ENCODE measurements around the gene FOXE1. TPM values are rescaled to one million over a fixed set of nuclear protein-coding genes. Genes with fewer than 3 reads are reported as not detected.

FOXE1 gene
- total RNA-seq, 1 experiment from 2014 or later: 0.82 TPM

DNA sequence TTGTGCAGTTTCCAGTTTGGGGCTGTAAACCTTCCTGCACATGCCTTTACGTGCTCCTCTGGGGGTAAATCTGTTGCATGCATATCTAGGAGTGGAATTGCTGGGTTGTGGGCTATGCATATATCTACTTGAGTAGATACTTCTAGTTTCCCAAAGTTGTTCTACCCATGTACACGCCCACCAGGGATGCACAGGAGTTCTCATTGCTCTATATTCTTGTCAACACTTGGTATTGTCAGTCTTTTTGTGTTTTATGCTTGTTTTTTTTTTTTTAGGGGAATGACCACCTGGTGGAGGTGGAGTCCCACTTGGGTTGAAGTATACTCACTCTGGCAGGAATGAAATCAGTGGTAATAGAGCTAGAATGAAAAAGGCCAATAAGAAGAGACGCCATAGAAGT, 23.0 kb downstream of the FOXE1 start:
- H3K27me3 ChIP-seq (ENCODE audit: control insufficient read depth, insufficient read depth, low read length): no peaks in the 10 kb centered on the region
- peaks cover 3% of the 10 kb centered on the region; the same call in 1 of the 2 replicates for H3K4me1 ChIP-seq (ENCODE audit: control insufficient read depth, insufficient read depth, low read length)
- 0 out of 2 replicates have a peak overlapping the region, but pooled peaks have one; percentile 17 for H3K27ac ChIP-seq (ENCODE audit: low read length)
- ATAC-seq (no peak), DNase-seq (ENCODE audit: low read depth, low spot score) (no peak)
- BruUV-seq (replicated peaks): no TSS peak
- H3K9me3 ChIP-seq (ENCODE audit: control insufficient read depth, insufficient read depth, low read depth, low read length): no peaks in the 10 kb centered on the region
- H3K36me3 ChIP-seq (ENCODE audit: control insufficient read depth, insufficient read depth, low read length): no peaks in the 10 kb centered on the region
- in situ Hi-C loops (cut with HindIII; ENCODE audit: low pct_unique_long_range_greater_than_20kb, low sequenced_read_pairs): no loop called here
- ChIA-PET CTCF (no interaction called here), POLR2A (no interaction called here)
- no peak for TF ChIP-seq TCF7L2 (IDR thresholded peaks at IDR 0.05; ENCODE audit: low read depth, low read length)
- TF ChIP-seq POLR2AphosphoS5 (IDR thresholded peaks at IDR 0.05; ENCODE audit: low read depth, low read length): no peak
- TF ChIP-seq, protein P1, sequence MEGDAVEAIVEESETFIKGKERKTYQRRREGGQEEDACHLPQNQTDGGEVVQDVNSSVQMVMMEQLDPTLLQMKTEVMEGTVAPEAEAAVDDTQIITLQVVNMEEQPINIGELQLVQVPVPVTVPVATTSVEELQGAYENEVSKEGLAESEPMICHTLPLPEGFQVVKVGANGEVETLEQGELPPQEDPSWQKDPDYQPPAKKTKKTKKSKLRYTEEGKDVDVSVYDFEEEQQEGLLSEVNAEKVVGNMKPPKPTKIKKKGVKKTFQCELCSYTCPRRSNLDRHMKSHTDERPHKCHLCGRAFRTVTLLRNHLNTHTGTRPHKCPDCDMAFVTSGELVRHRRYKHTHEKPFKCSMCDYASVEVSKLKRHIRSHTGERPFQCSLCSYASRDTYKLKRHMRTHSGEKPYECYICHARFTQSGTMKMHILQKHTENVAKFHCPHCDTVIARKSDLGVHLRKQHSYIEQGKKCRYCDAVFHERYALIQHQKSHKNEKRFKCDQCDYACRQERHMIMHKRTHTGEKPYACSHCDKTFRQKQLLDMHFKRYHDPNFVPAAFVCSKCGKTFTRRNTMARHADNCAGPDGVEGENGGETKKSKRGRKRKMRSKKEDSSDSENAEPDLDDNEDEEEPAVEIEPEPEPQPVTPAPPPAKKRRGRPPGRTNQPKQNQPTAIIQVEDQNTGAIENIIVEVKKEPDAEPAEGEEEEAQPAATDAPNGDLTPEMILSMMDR (IDR thresholded peaks at IDR 0.05): no peak
- no peak for TF ChIP-seq SIN3A (IDR thresholded peaks at IDR 0.05; ENCODE audit: borderline replicate concordance, insufficient read depth, low read depth, low read length)
- TF ChIP-seq REST (IDR thresholded peaks at IDR 0.05; ENCODE audit: insufficient read depth in 1 of 2, low read depth in 2 of 2, low read length in 1 of 2): no peak
- no peak overlapping the region for H3K4me3 ChIP-seq (ENCODE audit: low read depth in 2 of 2, low read length in 2 of 2)
- intact Hi-C loops (cut with micrococcal nuclease; ENCODE audit: unreplicated experiment): no loop called here

GRCh38 chr9:97880336-97880735, 27.3 kb downstream of the FOXE1 start:
- in situ Hi-C loops (cut with HindIII; ENCODE audit: low pct_unique_long_range_greater_than_20kb, low sequenced_read_pairs) (no loop called here), intact Hi-C loops (cut with micrococcal nuclease; ENCODE audit: unreplicated experiment) (no loop called here)
- ChIA-PET CTCF (no interaction called here), POLR2A (no interaction called here)
- TF ChIP-seq TCF7L2 (IDR thresholded peaks at IDR 0.05; ENCODE audit: low read depth, low read length) (no peak), POLR2AphosphoS5 (IDR thresholded peaks at IDR 0.05; ENCODE audit: low read depth, low read length) (no peak), REST (IDR thresholded peaks at IDR 0.05; ENCODE audit: insufficient read depth in 1 of 2, low read depth in 2 of 2, low read length in 1 of 2) (no peak), SIN3A (IDR thresholded peaks at IDR 0.05; ENCODE audit: borderline replicate concordance, insufficient read depth, low read depth, low read length) (no peak)
- TF ChIP-seq, protein P1 (IDR thresholded peaks at IDR 0.05): no peak
- no peak overlapping the region for H3K4me3 ChIP-seq (ENCODE audit: low read depth in 2 of 2, low read length in 2 of 2)
- no peaks in the 10 kb centered on the region for H3K36me3 ChIP-seq (ENCODE audit: control insufficient read depth, insufficient read depth, low read length)
- H3K4me1 ChIP-seq (ENCODE audit: control insufficient read depth, insufficient read depth, low read length): peaks cover 3% of the 10 kb centered on the region; the same call in 1 of the 2 replicates
- no peak overlapping the region for H3K27ac ChIP-seq (ENCODE audit: low read length)
- H3K9me3 ChIP-seq (ENCODE audit: control insufficient read depth, insufficient read depth, low read depth, low read length): no peaks in the 10 kb centered on the region
- ATAC-seq: no peak
- DNase-seq (ENCODE audit: low read depth, low spot score): no peak
- no peaks in the 10 kb centered on the region for H3K27me3 ChIP-seq (ENCODE audit: control insufficient read depth, insufficient read depth, low read length)
- no TSS peak for BruUV-seq (replicated peaks)
